Hepatocyte (in vitro differentiated cells): ENCODE data around the gene DAB1.

Experiments
- EZH2 ChIP-seq: fragments of 200-600 bp; sonication (generic); IDR thresholded peaks from 2 replicates; pipeline ENCODE4 v1.6.1; 2016; ENCODE audit warnings: antibody characterized with exemption, mild to moderate bottlenecking, borderline replicate concordance
- EZH2phosphoT487 ChIP-seq: fragments of 200-600 bp; sonication (generic); IDR thresholded peaks from one replicate; pipeline ENCODE4 v1.6.1; 2018; ENCODE audit warnings: antibody characterized with exemption, mild to moderate bottlenecking, low read depth, moderate library complexity; ENCODE audit not compliant: unreplicated experiment, severe bottlenecking
- TF ChIP-seq, protein P1 (sequence below): fragments of 200-600 bp; sonication (generic); IDR thresholded peaks from 2 replicates; pipeline ENCODE4 v1.5.1; 2016; ENCODE audit warnings: antibody characterized with exemption, mild to moderate bottlenecking; ENCODE audit not compliant: poor library complexity

GRCh38 chr1:57064379-57065140 lies 359.3 kb downstream of the DAB1 start:
- TF ChIP-seq, protein P1, sequence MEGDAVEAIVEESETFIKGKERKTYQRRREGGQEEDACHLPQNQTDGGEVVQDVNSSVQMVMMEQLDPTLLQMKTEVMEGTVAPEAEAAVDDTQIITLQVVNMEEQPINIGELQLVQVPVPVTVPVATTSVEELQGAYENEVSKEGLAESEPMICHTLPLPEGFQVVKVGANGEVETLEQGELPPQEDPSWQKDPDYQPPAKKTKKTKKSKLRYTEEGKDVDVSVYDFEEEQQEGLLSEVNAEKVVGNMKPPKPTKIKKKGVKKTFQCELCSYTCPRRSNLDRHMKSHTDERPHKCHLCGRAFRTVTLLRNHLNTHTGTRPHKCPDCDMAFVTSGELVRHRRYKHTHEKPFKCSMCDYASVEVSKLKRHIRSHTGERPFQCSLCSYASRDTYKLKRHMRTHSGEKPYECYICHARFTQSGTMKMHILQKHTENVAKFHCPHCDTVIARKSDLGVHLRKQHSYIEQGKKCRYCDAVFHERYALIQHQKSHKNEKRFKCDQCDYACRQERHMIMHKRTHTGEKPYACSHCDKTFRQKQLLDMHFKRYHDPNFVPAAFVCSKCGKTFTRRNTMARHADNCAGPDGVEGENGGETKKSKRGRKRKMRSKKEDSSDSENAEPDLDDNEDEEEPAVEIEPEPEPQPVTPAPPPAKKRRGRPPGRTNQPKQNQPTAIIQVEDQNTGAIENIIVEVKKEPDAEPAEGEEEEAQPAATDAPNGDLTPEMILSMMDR = no peak
- TF ChIP-seq EZH2 (no peak), EZH2phosphoT487 (no peak)
